HepG2 (cell line): Measurements from ENCODE around the gene MXD1. TPM values are rescaled to one million over a fixed set of nuclear protein-coding genes. Genes with fewer than 3 reads are reported as not detected.

Experiments used
- ARID4A ChIP-seq: sonication (generic); formaldehyde crosslinking; IDR thresholded peaks from 2 replicates; pipeline ENCODE4 v1.5.0; 2020; ENCODE audit warnings: mild to moderate bottlenecking, missing genetic modification reagents, borderline replicate concordance
- BRCA1 ChIP-seq: sonication (generic); formaldehyde crosslinking; IDR thresholded peaks from 2 replicates; pipeline ENCODE4 v1.4.0; 2020; ENCODE audit warnings: missing genetic modification reagents
- CBX2 ChIP-seq, 2 experiments: fragments of 200-600 bp in 1 of 2; sonication (generic); formaldehyde crosslinking in 1 of 2; IDR thresholded peaks; 2 replicates each; pipeline versions ENCODE4 v1.7.0 to v1.8.1; 2018 to 2022; ENCODE audit warnings: low read depth in 2 of 2, low read length in 1 of 2, mild to moderate bottlenecking in 1 of 2, missing genetic modification reagents in 1 of 2
- FOXO1 ChIP-seq: sonication (generic); formaldehyde crosslinking; IDR thresholded peaks from 2 replicates; pipeline ENCODE4 v1.4.0; 2020; ENCODE audit warnings: missing genetic modification reagents
- FOXO4 ChIP-seq: sonication (generic); formaldehyde crosslinking; conservative IDR thresholded peaks from 2 replicates; pipeline ENCODE4 v1.8.1; 2023; ENCODE audit warnings: missing genetic modification reagents
- GFI1 ChIP-seq: sonication (generic); formaldehyde crosslinking; IDR thresholded peaks from 2 replicates; pipeline ENCODE4 v1.5.0; 2020; ENCODE audit warnings: missing genetic modification reagents, mild to moderate bottlenecking, borderline replicate concordance
- HOXA3 ChIP-seq: sonication (generic); formaldehyde crosslinking; IDR thresholded peaks from 2 replicates; pipeline ENCODE4 v1.5.0; 2020; ENCODE audit warnings: missing genetic modification reagents
- JARID2 ChIP-seq: sonication (generic); formaldehyde crosslinking; IDR thresholded peaks from 2 replicates; pipeline ENCODE4 v1.8.1; 2023; ENCODE audit warnings: missing genetic modification reagents, inconsistent platforms; ENCODE audit not compliant: insufficient replicate concordance
- KDM5A ChIP-seq: fragments of 200-600 bp; sonication (generic); IDR thresholded peaks from 2 replicates; pipeline ENCODE4 v1.7.0; 2018; ENCODE audit warnings: antibody characterized with exemption, mild to moderate bottlenecking, low read length, borderline replicate concordance
- MAX ChIP-seq: IDR thresholded peaks from 2 replicates; pipeline ENCODE4 v1.6.1; 2012; ENCODE audit warnings: inconsistent platforms
- MTA1 ChIP-seq: sonication (generic); formaldehyde crosslinking; IDR thresholded peaks from 2 replicates; pipeline ENCODE4 v1.4.0; 2020; ENCODE audit warnings: missing genetic modification reagents, mild to moderate bottlenecking, borderline replicate concordance
- NFKB2 ChIP-seq: sonication (generic); formaldehyde crosslinking; IDR thresholded peaks from 2 replicates; pipeline ENCODE4 v1.4.0; 2020; ENCODE audit warnings: missing genetic modification reagents, borderline replicate concordance
- PBX2 ChIP-seq: IDR thresholded peaks from 2 replicates; pipeline ENCODE4 v1.6.1; 2016; ENCODE audit warnings: control low read depth
- SATB2 ChIP-seq: sonication (generic); formaldehyde crosslinking; IDR thresholded peaks from 2 replicates; pipeline ENCODE4 v1.5.0; 2020; ENCODE audit warnings: missing genetic modification reagents
- TCF7 ChIP-seq: sonication (generic); IDR thresholded peaks from 2 replicates; pipeline ENCODE4 v1.6.1; 2016; ENCODE audit warnings: antibody characterized with exemption, low read depth
- TOE1 ChIP-seq: sonication (generic); formaldehyde crosslinking; IDR thresholded peaks from 2 replicates; pipeline ENCODE4 v1.4.0; 2020; ENCODE audit warnings: mild to moderate bottlenecking, missing genetic modification reagents
- WIZ ChIP-seq: sonication (generic); formaldehyde crosslinking; IDR thresholded peaks from 2 replicates; pipeline ENCODE4 v1.5.1; 2020; ENCODE audit warnings: mild to moderate bottlenecking, missing genetic modification reagents
- ZFY ChIP-seq: sonication (generic); formaldehyde crosslinking; IDR thresholded peaks from 2 replicates; pipeline ENCODE4 v1.4.0; 2020; ENCODE audit warnings: missing genetic modification reagents
- ZNF224 ChIP-seq: sonication (generic); formaldehyde crosslinking; IDR thresholded peaks from 2 replicates; pipeline ENCODE4 v1.5.0; 2020; ENCODE audit warnings: mild to moderate bottlenecking, missing genetic modification reagents
- ZNF317 ChIP-seq: sonication (generic); formaldehyde crosslinking; IDR thresholded peaks from 2 replicates; pipeline ENCODE4 v1.5.0; 2020; ENCODE audit warnings: mild to moderate bottlenecking, missing genetic modification reagents
- ZNF367 ChIP-seq: sonication (generic); formaldehyde crosslinking; IDR thresholded peaks from 2 replicates; pipeline ENCODE4 v1.4.0; 2020; ENCODE audit warnings: missing genetic modification reagents, borderline replicate concordance
- ZNF619 ChIP-seq: sonication (generic); formaldehyde crosslinking; IDR thresholded peaks from 2 replicates; pipeline ENCODE4 v1.4.0; 2020; ENCODE audit warnings: mild to moderate bottlenecking, missing genetic modification reagents
- ZZZ3 ChIP-seq: sonication (generic); formaldehyde crosslinking; IDR thresholded peaks from 2 replicates; pipeline ENCODE4 v1.4.0; 2020; ENCODE audit warnings: missing genetic modification reagents, mild to moderate bottlenecking, borderline replicate concordance
- polyA plus RNA-seq, 8 experiments: library from polyadenylated mRNA; depleted of rRNA in 3 of 8; stranded (reverse) in 7 of 8; unstranded in 1 of 8; fragments of >200 nt; fragmentation: Illumina TruSeq in 4 of 8; extraction: Trizol in 4 of 8; gene quantifications; 2 replicates each; pipeline versions ENCODE4 v1.2.1 to v1.2.3, GENCODE V29; 2011 to 2016; ENCODE audit warnings: low read depth in 4 of 8, missing spikeins in 1 of 8, mixed read lengths in 1 of 8; ENCODE audit not compliant: insufficient read depth in 1 of 8
- total RNA-seq, 5 experiments: library from RNA; depleted of rRNA; stranded (reverse); fragments of >200 nt; fragmentation: Illumina TruSeq; extraction: Trizol; gene quantifications; 2 replicates each; pipeline ENCODE4 v1.2.3, GENCODE V29; 2016; ENCODE audit warnings: low read depth in 1 of 5

MXD1 gene
- total and polyA plus RNA-seq, 2 of the 13 experiments (the other 11 are each of a cell fraction or from before 2014, with no cell fraction given) = 6.4 to 14.9 TPM

GRCh38 chr2:69975853-69976462 is 61.0 kb downstream of the MXD1 start (continued):
- TF ChIP-seq PBX2 (no peak), JARID2 (CRISPR knock-in tag) (no peak), ZZZ3 (CRISPR knock-in tag) (no peak), KDM5A (no peak), SATB2 (CRISPR knock-in tag) (no peak), FOXO1 (CRISPR knock-in tag) (no peak), GFI1 (CRISPR knock-in tag) (no peak), ZFY (CRISPR knock-in tag) (peak; percentile 56; the same call in 1 of the 2 replicates), MAX (peak; percentile 93), TOE1 (CRISPR knock-in tag) (no peak), ZNF619 (CRISPR knock-in tag) (no peak), FOXO4 (CRISPR knock-in tag) (0 out of 2 replicates have a peak, but pooled peaks have one; percentile 23), ARID4A (CRISPR knock-in tag) (peak; percentile 29), HOXA3 (CRISPR knock-in tag) (peak; percentile 44), ZNF224 (no peak), WIZ (CRISPR knock-in tag) (0 out of 2 replicates have a peak, but pooled peaks have one; percentile 61), CBX2 (IDR thresholded peaks at IDR 0.05; ENCODE audit: low read depth, low read length) (no peak), CBX2 (CRISPR knock-in tag; IDR thresholded peaks at IDR 0.05; ENCODE audit: low read depth) (no peak), ZNF317 (CRISPR knock-in tag) (no peak), BRCA1 (CRISPR knock-in tag) (no peak), TCF7 (peak; percentile 34; the same call in 1 of the 2 replicates), MTA1 (CRISPR knock-in tag) (0 out of 2 replicates have a peak, but pooled peaks have one; percentile 57), ZNF367 (CRISPR knock-in tag) (no peak), NFKB2 (CRISPR knock-in tag) (0 out of 2 replicates have a peak, but pooled peaks have one; percentile 14)
